Right ventricle myocardium superior (tissue), 1 donor: ENCODE data around the gene RCVRN. TPM values are rescaled to one million over a fixed set of nuclear protein-coding genes. Genes with fewer than 3 reads are reported as not detected.

ENCODE experiments used
- ATAC-seq: fragments of 200-7000 bp; cut with Tn5 transposase; one replicate; pipeline ENCODE4 v1.9.1; 2020; ENCODE audit warnings: mild to moderate bottlenecking; ENCODE audit not compliant: poor library complexity
- DNase-seq: peaks from one replicate; pipeline ENCODE4 v3.0.0-alpha.2; 2020
- intact Hi-C: fragments of 100-400 bp; cut with DNase I; formaldehyde crosslinking; loops from one replicate; pipeline ENCODE4 v1.11.2; 2022
- long read RNA-seq: library from polyadenylated mRNA; unstranded; transcript quantifications from one replicate; pipeline ENCODE4 v2.0.0, GENCODE V29; 2021
- total RNA-seq: library from RNA; stranded (reverse); fragmentation: NEBNext Ultra II Directional; extraction: Animal tissue kit (Norgen Biotek cat#: 25700); gene quantifications from one replicate; pipeline ENCODE4 v1.2.1, GENCODE V29; 2021
- donor health status: DM: no; HTN: yes; CAD: no; lungs with severe emphysema.

The RCVRN gene
- not detected for total RNA-seq
- long read RNA-seq = 0 reads

DNA sequence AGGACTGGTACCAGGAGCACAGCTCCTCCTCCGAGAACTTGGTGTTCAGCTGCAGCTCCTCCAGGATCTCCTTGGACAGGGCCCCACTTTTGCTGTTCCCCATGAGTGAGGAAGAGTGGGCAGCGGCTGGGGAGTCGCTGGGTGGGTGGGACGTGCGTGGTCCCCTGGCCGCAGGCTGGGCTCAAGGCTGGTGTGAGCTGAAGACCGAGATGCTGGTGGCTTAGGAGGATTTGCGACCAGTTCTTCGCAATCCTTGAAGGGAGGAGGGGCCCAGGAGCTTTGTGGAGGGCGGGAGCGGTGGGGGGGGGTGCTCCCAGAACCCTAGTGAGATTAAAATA is at the start of gene RCVRN:
Gene RCVRN, minus strand, starts transcription at position 194 of the 338 bp plus-strand sequence. Its CDS starts 91 bp downstream, at position 103.
- ATAC-seq (no peak), DNase-seq (no peak)
- intact Hi-C loops = loop anchor here (10.0 kb wide), 1 partner anchor 170 kb away; no protein-coding TSS in a partner anchor

DNA sequence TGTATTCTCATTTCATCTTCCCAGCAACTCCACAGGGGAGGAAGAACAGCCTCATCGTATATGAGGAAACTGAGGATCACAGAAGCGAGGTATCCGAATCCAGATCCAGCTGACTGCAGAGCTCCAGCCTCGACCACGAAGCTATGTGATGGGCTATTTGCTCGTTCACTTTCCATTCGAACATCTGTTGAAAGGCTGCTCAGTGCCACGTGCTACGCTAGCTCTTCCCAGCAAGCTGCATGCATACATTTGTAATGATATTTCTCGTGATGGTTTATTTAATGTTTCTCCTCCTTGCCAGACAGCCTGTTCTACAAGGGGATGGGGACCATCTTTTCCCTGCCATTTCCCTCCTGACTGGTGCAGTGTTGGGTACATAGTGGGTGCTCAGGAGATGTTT is 48.4 kb upstream of the RCVRN start:
- DNase-seq = no peak
- no peak for ATAC-seq
- intact Hi-C loops = no loop called here

DNA sequence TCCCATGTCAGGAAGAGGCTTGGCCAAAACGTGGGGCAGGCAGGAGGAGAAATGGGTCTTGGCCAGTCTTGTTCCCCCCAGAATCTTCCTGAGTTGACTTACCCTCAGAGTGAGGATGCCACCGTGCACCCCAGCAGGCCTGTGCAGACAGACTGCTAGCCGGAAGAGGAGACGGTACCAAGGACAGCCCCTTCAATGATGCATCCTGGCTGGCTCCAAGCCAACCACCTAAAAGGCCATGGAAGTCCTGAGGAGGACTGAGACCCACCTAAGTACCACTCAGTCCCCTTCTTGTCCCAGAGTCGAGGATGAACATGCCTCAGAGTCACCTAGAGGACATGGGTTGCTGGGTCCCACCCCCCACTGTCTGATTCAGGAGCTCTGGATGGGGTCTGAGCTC is 46.7 kb upstream of the RCVRN start:
- intact Hi-C loops = no loop called here
- DNase-seq (no peak), ATAC-seq (peak; percentile 9)

DNA sequence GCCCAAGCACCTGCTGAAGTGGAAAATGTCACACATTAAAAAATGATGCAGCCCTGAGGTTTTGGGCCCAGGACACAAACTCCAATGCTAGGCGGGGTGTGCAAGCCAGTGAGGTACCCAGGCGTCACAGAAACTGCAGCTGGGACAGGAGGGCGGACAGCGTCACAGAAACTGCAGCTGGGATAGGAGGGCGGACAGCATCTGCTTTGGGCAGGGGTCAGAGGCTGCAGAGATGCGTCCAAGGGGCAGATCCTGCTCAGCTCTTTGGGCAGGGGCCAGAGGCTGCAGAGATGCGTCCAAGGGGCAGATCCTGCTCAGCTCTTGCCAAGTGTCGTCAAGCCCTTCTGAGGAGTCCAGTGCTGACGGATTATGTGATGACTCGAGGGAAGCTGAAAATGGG is 43.9 kb upstream of the RCVRN start:
- peak; percentile 47 for ATAC-seq
- intact Hi-C loops = no loop called here
- peak; percentile 55 for DNase-seq

DNA sequence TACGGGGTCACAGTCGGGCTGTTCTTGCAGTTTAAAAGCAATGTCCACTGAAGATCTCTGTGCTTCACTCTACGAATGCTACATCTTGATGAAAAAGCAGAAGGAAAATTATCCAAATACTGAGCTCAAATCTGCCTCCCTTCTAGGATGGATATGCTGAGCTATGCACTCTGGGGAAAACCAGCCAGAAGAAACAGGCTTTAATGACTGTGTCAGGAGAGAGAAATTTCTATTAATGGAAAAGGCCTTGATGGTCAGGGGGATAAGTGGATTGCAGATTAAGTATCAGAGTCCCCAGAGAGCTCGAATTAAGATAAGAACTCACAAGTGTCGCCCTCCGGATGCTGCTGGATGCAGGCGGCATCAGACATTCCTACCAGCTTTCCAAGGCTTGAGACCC is 39.6 kb upstream of the RCVRN start:
- ATAC-seq = no peak
- intact Hi-C loops = no loop called here
- DNase-seq = no peak

DNA sequence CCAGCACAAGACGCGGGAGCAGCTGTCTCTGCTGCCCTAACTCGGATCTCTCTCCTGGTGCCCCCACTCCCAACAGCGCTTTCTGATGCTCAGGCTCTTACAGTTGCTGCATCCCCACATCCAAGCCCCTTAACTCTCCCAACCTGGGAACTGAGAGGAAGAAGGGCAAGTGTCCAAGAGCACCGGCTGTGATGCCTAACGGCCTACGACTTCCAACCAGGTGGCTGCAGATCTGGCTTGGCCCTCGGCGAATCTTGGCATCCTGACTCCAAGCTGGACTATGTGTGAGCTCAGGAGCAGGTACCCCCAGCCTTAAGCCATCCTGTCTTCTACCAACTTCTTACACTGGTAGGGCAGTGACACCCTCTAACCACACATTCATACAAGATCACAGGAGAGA is 38.3 kb upstream of the RCVRN start:
- intact Hi-C loops = no loop called here
- DNase-seq (no peak), ATAC-seq (no peak)

DNA sequence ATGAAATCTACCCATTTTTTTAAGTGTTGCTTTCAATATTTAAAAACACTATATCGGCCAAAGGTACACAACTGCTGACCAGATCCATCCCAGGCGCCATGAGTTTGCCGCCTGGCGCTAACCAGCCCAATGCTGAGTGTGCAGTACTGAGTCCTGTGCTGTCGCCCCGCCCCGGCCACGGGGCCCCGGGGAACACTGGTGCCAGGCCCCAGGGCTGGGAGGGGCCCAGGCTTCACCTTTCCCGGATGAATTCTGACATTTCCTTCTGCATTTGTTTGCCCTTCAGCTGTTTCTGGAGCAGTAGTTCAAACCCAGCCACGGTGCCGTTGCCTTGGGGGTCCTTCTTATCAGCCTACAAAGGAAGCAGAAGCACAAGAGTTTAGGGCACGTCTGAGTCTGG is 37.8 kb upstream of the RCVRN start:
- DNase-seq = no peak
- intact Hi-C loops = no loop called here
- ATAC-seq = no peak

DNA sequence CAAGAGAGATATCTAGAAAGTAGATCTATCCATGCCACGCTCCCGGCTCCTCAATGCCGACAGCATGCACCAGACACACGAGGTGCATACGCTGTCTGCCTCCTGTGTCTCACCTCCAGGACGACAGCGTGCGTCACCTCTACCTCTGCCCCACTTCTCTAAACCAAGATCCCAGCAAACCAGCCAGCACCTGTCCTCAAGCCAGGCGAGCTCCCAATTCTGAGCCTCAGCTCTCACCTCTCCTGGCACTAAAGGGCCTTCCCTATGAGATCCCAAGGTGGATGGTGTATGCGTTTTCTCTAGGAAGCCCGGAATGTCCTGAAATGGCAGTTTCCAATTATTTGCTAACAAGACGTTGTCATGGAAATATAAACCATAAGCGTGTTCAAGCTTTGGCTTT is 36.2 kb upstream of the RCVRN start:
- DNase-seq = no peak
- intact Hi-C loops = no loop called here
- ATAC-seq = no peak

DNA sequence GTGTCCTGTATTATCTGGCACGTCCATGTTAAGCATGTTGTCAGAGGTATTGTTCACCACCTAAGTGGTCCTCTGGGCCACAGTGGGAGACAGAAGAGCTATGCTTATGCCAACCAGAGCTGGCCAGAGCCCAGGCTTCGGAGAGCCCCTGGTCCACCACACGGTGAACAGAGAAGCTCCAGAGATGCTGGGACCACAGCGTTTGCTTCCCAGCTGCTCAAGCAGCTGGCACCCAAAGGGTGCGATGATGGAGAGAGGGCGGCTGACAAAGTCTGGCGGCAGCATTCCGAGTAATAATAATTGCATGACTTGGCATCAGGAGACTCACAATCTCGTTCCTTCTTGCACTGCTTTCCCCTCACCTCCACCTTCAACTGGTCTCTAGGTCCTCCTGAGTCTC is 35.8 kb upstream of the RCVRN start:
- no peak for ATAC-seq
- no peak for DNase-seq
- intact Hi-C loops = no loop called here

DNA sequence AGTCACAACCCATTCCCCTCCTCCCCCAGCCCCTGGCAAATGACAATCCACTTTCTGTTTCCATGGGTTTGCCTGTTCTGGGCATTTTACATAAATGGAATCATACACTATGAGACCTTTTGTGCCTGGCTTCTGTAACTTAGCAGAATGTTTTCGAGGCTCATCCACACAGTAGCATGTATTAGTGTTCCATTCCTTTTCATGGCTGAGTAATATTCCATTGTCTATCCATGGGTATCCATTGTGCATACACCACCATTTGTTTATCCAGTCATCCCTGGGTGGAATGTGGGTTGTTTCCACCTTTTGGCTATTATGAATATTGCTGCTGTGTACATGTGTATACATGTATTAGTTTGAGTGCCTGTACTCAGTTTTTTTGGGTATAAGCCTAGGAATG is 33.7 kb upstream of the RCVRN start:
- intact Hi-C loops = no loop called here
- ATAC-seq (no peak), DNase-seq (no peak)

DNA sequence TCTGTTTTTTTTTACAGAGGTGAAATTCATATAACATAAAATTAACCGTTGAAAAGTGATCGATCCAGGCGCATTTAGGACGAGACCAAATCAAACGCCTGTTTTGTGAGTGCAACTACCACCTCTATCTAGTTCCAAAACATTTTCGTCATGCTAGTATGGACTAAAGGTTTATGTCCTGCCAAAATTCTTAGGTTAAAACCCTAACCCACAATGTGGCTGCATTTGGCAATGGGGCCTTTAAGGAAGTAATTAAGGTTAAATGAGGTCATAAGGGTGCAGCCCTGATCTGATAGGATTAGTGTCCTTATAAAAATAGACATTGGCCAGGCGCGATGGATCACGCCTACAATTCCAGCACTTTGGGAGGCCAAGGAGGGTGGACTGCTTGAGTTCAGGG is 32.8 kb upstream of the RCVRN start:
- no peak for DNase-seq
- intact Hi-C loops = no loop called here
- ATAC-seq = no peak

DNA sequence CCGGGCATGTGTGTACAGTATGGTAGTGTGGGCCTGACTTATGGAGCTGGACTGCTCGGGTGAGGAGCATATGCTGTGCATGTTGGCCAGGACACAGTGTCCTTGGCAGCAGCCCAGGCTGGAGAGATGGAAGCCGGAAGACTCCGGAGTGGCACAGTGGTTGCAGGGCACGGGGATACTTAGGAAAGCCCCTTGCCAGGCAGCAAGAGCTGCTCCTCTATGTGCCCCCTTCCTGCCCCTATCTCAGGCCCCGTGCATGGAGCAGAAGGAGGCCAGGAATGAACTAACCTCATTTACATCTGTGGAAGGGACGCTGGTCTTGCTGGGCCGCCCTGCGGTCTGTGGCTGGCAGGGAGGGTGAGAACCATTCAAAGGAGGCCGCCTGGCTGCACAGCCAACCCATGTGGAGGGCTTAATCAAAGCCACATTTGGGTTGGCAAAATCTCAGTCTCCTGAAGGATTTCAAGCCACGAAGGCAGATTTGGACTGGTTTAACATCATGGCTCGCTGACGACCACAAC is 32.2 kb upstream of the RCVRN start:
- peak; percentile 88 for ATAC-seq
- intact Hi-C loops = no loop called here

DNA sequence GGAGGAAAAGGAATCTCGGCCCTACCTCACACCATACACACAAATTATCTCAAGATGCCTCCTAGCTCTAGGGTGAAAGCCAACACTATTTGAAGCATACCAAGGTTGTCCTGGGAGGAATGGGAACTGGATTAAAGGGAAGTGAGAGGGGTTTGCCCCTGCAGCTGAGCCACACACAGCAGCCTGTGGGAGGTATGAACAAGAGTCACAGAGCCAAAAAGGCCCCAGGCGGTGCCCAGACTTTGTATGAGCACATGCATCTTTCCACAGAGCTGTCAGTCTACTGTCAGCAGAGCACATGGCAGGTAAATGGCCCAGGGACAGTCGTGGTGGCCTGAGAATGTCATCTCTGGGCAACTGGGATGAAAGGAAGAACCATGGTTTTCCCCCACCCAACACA is 31.0 kb upstream of the RCVRN start:
- ATAC-seq (no peak), DNase-seq (no peak)
- intact Hi-C loops = no loop called here

More for the DNA sequence above, 32.2 kb upstream of the RCVRN start:
- DNase-seq = peak; percentile 90

DNA sequence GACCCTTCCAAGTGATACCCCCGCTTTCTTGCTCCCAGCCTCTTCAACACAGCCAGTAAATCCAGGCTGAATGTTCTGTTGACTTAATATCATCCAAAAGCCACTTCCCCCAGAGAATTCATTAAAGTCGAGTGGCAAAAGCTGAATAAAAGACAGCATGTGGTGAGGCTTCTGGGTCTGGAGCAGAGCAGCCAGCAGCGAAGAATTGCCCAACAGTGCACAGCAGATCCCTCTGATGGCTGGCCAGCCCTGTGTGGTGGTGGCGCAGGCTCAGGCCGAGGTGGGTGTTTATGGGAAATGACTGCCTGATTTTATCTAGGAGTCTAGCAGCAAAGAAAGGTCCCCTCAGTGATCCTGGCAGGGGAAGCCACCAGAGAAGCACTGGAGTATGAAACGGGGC is 30.3 kb upstream of the RCVRN start:
- DNase-seq = peak; percentile 66
- ATAC-seq = peak; percentile 59
- intact Hi-C loops = no loop called here

DNA sequence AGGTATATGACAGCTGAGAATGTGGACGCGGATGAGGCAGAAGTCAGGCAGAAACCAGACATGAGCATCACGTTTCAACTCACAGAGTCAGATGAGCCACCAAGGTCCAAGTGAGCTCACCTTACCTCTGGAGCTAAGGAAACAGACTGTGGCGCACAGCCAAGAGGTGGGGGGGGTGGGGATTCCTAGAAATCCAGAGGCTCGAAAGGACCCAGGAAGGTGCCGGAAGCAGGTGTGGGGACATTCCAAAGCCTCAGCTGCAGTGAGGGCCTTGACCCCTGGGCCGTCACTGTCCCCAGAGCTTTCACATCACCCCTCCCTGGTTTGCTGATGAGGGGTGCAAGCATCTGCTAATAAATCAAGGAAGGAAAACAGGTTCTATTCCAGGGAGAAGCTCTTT is 29.3 kb upstream of the RCVRN start:
- DNase-seq = no peak
- intact Hi-C loops = no loop called here
- no peak for ATAC-seq

DNA sequence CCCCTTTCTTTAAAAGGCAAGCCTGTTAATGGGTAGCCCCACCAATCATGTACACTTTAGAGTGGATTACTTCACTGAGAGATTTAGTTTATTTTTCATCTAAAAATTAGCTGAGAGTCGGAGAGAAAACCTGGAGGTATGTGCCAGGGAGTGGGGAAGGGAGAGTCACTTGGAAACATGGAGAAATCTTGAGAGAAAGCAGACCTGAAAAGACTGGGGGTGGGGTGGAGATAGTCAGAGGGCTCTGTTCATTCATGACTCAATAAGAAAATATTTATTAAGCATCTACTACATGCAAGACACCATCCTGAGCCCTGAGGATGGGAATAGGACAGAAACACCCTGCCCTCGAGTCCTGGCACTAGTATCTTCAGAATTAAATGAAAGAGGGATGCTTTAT is 27.4 kb upstream of the RCVRN start:
- intact Hi-C loops = no loop called here
- DNase-seq = no peak
- no peak for ATAC-seq

DNA sequence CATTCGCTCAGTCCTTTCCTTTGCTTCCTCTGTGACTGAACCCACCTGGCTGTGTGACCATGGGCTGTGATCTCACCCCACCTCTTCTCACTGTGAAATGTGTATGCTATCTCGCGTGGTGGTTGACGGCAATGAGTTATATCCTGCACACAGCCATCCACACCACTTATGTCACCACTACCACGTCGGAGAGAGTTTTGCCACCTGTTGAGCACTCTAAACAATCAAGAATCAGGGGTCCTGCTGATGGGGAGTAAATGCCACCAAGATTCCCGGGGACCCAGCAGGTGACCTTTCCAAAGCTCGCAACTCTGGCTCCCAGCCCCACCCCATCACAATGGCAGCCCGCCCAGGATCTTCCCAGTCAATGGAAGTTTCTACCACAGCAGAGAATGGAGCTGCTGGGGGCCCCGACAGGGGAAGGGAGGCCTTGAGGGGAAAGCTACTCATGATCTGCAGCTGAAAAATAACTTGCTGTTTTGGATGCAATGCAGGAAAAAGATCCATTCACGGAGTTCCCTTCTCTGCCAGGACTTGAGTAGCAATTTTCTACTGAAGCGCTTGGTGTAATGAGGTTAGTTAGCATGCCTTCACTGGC is 26.2 kb upstream of the RCVRN start:
- intact Hi-C loops = no loop called here
- DNase-seq (peak; percentile 38), ATAC-seq (no peak)

DNA sequence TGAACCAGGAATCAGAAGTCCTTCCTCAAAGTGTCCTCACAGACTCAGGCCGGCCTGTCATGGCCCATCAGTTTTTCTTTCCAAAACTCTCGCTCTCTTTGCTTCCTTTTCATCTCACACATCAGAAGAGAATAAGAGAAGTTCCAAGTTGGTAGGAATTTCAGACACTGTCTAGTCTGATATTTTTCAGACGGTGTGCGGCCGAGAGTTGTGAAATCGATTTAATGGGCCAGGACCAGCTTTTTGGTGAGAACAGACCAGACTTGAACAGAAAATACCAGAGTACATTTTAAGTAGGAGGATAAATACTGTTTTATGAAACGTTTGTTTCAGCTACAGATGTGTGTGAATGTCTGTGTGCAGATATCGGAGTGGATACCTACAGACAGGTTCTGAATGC is 24.8 kb upstream of the RCVRN start:
- ATAC-seq = no peak
- peak; percentile 22 for DNase-seq
- intact Hi-C loops = loop anchor here (5.0 kb wide), 1 partner anchor 682 kb away; no protein-coding TSS in a partner anchor

DNA sequence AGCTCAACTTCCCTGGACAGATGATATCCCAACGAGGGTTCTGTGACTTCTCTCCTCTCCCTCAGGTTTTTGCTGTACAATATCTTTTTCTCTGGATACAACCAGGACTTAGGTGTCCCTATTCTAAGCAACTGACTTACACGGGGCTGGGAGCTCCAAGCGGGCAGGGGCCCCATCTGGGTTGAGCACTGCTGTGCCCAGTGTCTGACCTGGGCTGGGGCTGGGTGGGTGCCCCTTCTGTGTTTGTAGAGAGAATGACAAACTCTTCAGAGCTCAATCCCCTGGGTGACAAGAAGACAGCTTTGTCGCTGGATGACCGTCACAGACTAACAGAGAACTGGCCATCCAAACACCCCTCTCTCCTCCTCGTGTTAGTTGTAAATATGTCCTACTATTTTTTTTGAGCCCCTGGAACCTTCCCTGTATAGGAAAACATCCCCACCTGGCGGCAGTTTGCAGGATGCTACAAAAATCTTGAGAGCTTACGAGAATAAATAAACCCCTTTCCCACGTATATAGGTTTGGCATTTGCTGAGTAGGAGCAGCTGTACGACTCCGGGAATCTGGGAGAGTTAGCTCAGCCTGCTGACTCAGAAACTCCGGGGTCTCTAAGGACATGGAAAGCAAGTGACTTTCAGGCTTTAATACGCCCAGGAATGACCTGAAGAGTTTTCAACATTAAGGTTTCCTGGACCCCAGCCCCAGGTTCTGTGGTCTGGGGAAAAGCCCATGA is 23.7 kb upstream of the RCVRN start:
- intact Hi-C loops = loop anchor here (5.0 kb wide), 1 partner anchor 684 kb away; no protein-coding TSS in a partner anchor
- DNase-seq (peak; percentile 25), ATAC-seq (no peak)

DNA sequence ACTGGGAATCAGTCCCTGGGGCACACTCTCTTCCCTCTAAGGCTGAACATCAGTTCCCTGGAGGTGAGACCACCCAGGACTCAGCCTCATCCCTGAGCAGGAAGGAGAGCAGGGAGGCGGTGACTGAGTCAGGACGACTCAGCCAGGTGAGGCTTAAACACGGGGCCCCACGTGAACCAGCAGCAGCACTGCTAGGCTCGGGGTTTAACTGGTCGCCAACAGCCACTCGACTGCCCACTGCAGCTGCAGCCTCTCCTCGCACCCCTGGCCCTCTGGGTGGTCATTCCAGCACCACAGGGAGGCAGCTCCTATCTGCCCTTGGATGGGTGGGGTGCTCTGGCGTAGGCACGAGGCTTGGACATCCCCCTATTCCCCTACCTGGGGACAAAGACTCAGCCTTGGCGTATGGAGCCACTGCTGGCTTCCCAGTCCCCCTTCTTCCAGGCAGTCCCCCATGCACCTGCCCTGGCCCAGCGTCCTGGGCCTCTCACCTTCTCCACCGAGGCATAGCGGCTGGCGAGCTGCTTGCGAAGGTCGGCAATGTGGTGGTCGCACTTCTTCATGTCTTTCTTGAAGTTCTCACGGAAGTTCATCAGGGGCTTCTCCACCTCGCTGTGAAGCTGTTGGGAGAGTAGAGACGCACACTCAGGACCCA is 21.2 kb upstream of the RCVRN start:
- DNase-seq = peak; percentile 33
- intact Hi-C loops = loop anchor here (5.0 kb wide), 1 partner anchor 686 kb away; no protein-coding TSS in a partner anchor
- ATAC-seq = no peak
